Stimulated activated CD8-positive, alpha-beta memory T cell treated with anti-CD3 and anti-CD28 coated beads, Interleukin-15, amount 100 ng/mL, for 24 hours (primary cell): ENCODE measurements around the gene KDR.

Experiments used
- DNase-seq: peaks from one replicate; pipeline ENCODE4 v3.0.0-alpha.2; 2020; ENCODE audit warnings: low read depth

The KDR gene

DNA sequence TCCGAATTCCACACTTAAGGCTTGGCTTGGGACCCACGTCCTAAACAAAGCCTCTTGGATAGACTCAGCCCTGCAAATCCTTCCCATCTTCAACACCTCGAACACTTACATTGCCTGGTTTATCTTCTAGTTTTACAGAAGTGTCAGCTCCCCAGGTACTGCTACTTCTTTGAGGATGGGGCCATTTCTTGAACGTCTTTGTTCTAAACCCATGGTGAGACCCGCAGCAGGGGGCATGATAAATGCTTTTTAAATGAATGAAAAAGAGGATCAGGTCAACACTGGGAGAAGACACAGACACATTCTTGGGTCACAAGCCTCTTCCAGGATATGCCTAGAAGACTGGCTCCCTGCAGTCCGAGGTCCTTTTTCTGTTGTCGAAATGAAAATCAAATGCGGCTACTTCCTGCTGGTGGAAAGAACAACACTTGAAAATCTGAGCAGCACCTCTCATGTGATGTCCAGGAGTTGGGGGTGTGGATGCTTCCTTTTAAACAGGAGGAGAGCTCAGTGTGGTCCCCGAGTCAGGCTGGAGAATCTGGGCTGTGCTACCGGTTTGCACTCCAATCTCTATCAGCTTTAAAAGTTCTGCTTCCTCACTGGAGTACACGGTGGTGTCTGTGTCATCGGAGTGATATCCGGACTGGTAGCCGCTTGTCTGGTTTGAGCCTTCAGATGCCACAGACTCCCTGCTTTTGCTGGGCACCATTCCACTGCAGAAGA, 45.8 kb downstream of the KDR start:
- DNase-seq = no peak

- DNase-seq = no peak
Observed at GRCh38 chr4:55078987-55079386, 46.4 kb downstream of the KDR start.

GRCh38 chr4:55077577-55077976, 47.8 kb downstream of the KDR start:
- no peak for DNase-seq

- DNase-seq = no peak
Observed at GRCh38 chr4:55075823-55076716, 49.3 kb downstream of the KDR start.

DNA sequence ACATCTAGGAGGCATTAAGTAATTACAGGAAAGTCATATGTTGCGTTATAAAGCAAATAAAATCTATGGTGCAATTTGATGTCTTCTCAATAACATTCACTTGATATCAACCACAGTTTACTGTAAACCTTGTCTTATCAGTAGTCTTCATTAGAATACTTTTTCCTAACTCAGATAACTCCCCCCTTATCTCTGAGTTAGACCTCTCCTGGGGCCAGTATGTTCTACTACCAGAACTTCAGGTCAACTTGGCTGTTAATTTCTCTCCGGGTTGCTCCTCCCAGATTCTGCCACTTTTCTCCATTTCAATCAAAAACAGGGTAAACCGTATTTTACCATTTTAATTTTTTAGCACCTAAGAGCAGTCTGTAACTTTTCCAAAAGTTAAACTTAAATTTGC, 50.0 kb downstream of the KDR start:
- no peak for DNase-seq

DNA sequence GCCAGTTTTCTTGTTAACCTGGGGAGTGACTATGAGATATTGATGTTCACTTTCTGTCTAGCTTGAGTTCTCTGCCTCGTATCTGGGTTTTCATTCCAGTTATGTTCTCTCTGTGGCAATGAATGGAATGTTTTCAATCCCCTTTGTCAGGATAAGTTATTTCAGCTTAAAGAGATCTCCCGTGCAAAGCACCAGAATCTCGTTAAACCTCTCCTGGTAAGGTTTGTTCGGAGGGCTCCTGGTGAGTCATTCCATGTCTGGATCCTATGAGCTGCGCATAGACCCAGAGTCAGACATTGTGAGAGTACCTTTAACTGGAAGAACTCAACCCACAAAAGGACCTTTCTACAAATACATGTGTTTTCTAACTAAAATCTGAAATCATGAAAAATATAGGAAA, 51.0 kb downstream of the KDR start:
- no peak for DNase-seq

DNA sequence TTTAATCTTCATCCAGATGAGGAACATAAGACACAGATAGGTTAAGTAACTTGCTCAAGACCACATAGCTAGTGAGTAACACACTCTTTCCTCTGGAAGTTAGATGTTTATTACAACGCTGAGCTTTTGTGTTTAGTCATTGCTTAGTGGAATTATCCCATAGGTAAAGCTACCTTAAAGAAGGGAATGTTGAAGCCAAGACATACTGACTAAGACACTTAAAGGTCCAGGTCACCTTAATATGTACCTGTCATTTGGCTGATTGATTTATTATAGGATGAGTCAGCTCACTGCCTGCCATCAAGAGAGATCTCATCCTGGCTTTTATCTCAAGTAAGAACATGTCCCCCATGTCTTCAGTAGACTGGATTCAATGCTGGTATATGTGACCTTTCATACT, 53.4 kb downstream of the KDR start:
- no peak for DNase-seq

- DNase-seq = no peak
Observed at GRCh38 chr4:55069248-55069647, 56.1 kb downstream of the KDR start.

- DNase-seq = no peak
Observed at GRCh38 chr4:55068522-55068921, 56.9 kb downstream of the KDR start.

GRCh38 chr4:55066018-55066417, 59.4 kb downstream of the KDR start:
- DNase-seq = no peak

- no peak for DNase-seq
Observed at GRCh38 chr4:55055529-55055928, 69.9 kb downstream of the KDR start.

DNA sequence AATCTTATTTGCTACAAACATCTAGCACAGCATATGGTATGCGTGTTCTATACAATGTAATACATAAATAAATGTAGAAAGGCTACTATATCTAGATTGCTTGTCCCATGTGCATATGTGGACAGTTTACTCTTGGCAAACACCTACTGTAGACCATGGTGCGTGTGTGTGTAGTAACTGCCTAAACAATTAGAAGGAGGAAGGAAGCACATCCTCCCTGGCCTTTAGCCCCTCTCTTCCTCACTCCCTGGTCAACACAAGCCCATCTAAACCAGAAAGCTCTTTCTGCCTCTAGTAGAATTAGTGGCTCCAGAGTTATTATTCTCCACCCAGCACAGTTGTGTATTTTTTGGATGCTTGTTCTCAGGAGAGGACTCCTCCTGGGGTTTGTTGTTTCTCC, 73.9 kb downstream of the KDR start:
- no peak for DNase-seq

GRCh38 chr4:55050418-55050950, 74.9 kb downstream of the KDR start:
- DNase-seq = no peak

DNA sequence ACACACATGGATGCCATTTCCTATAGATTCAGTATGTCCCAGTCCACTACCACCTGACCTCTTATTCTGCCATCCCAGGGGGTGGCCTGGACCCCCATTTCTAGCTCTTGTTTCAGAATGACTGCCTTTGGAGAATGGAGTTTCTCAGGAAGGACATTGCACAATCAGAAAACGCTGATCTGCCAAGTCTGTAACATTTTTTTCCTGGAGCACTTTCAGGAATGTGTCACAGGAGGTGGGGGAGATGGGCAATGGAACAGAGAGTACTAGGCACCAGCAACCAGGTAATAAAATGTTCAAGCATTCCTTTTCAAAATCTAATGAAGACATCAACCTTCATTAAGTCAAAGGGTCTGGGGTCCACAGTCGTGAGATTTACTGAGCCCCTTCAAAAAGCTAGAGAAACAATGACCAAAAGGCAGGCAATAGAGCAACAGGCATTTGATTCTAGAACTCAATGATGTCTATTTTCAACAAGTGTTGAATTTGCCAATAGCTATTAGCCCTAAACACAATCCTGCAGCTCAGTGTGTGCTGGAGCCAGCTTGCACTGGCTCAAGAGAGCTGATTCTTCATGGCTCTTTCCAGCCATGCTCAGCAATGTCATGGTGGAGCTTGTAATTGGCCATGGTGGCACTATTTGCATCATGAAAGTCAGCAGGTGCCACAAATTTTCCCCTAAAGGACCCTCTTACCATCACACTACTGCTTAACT, 87.1 kb downstream of the KDR start:
- DNase-seq = no peak

DNA sequence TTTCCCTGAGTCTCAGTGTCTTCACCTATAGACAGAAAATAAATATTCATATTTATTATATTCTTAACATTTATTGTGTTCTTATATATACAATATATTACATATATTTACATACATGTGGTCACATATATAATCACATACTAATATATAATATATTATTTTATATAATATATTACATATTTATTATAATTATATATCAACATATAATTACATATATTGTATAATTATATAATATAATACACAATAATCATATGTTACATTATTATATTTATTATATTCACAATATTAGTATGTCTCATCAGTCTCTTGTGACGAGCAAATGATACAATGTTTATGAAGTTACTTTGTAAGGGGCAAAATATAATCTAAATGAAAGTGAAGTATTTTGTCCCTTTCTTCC, 87.7 kb downstream of the KDR start:
- no peak for DNase-seq

GRCh38 chr4:55036405-55036804, 89.0 kb downstream of the KDR start:
- DNase-seq = no peak

DNA sequence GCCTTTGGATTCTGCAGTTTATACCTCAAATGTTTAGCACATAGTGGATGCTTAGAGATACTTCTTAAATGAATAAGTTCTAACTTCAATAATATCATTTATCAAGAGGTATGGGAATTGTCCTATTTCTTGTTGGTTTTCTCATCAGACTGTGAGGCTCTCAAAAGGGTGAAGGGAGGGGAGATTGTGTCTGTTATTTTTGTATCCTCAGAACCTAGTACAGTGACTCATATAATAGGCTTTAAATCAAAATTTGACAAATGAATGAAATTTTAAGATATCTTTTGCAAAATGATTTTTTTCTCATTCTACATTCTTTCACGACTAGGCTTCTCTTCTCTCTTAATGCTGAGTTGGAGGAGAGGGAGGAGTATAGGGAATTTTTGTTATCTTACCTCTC, 89.5 kb downstream of the KDR start:
- DNase-seq = no peak

GRCh38 chr4:55033296-55033695, 92.1 kb downstream of the KDR start:
- no peak for DNase-seq

GRCh38 chr4:55032788-55033187, 92.6 kb downstream of the KDR start:
- DNase-seq = no peak

GRCh38 chr4:55032179-55032578, 93.2 kb downstream of the KDR start:
- DNase-seq = no peak

DNA sequence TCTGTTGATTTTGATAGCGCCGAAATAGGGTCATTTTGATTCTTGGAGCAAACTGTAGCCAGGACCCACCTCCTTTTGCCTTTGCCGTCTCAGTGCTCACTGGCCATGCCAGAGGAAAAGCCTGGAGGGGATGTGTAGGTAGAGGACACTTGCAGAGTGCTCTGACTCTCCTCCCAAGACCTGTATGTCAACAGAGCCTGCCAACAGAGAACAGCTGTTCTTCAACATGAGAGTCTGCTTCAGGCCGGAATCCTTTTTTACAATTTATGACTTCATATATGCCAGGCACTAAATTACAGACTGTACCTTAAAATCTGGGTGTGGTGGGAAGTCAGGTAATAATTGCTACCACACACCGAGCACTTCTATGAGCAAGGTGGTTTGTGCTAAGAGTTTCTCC, 94.2 kb downstream of the KDR start:
- DNase-seq = no peak

DNA sequence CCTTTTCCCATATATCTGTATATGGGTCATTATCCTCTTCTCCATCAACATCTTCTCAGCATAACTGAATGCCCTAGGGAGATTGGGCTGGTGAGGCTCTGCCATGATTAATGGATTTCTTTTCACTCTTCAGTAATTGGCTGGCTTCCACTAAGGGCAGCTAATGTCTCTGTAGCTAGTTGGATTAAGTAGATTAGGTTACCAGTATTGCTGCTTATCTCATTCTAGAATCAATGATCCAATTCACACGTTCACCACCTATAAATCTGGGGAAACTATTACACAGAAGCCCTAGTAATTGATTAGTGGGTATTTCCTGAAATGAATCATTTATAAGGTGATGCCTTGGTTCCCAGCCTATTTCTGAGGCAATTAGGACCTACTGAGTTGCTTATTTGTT, 94.8 kb downstream of the KDR start:
- DNase-seq = no peak
